Dedifferentiated amniotic fluid mesenchymal stem cell (primary cell): Measurements from ENCODE around the gene PARD3B.

Experiments used
- DNase-seq: peaks from one replicate; pipeline ENCODE4 v3.0.0-alpha.2; 2016; ENCODE audit errors: extremely low spot score

PARD3B gene

DNA sequence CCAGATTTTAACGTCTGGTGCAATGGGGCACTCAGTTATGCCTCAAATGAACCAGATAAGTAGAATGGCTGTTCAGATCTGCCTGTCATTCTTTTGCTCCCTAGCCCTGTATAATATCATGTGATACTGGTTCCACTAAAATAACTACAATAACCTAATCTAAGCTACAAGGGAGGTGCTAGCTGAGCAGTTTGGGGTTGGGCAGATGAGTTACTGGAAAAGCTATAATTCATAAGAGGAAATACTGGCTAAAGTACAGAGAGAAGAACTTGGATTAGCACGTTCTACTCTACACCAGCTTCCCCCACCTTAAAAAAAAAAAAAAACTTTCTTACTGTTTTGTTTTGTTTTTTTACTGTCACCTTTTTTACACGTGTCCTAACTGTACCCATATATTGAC is 953.7 kb downstream of the PARD3B start:
- DNase-seq, result no peak

DNA sequence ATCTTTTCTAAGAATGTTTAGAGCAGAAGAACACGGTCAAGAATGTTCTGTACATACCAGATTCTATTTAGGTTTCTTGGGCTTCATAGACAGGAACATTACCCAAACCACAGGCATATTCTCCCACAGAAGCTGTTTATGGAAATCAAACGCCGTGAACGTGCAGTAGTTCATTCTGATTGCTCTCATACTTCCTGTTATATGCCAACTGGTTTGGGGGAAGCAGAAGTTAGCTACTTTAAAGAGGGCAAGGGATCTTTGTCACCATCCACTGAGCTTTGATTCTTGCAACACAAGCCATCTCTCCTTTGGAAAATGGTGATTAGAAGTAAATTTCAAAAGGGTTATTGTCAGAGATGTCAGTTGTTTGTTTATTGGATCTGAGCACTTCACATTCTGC is 954.8 kb downstream of the PARD3B start:
- DNase-seq, result no peak

DNA sequence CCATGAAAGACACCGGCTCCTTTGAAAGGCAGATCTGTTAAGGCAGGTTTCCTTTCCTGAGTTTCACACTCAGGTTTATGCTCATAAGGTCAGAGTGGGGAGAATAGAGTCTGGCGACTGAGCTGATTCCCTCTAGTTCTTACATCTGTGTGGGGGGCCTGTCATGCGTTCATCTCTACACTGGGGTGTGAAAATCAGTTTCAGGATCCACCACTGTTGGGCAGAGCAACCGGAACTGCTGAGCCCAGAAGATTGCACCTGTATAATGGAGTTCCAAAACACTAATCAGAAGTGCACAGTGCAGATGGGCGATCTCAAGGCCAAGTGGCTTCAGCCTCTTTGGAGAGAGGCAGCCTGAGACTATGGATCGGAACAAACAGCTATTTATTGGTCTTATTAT is 955.7 kb downstream of the PARD3B start:
- DNase-seq, result no peak

DNA sequence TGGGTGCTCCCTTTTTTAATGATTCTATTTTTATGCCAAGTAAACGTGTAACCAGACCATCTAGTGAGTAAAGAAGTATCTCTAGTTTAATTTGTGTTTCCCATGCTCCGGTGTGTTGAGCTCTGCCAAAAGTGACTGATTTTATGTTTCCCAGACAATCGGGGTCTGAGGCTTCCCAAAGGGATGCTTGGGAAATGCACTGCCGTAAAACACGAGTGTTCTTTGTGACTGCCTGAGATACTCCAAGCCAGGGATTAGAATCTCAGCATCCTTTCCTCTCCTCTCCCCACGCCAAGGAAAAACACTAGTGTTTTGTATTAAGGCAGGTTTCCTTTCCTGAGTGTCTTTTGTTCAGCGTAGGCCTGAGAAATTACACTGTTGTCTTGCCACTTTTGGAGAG is 956.6 kb downstream of the PARD3B start:
- no peak for DNase-seq

DNA sequence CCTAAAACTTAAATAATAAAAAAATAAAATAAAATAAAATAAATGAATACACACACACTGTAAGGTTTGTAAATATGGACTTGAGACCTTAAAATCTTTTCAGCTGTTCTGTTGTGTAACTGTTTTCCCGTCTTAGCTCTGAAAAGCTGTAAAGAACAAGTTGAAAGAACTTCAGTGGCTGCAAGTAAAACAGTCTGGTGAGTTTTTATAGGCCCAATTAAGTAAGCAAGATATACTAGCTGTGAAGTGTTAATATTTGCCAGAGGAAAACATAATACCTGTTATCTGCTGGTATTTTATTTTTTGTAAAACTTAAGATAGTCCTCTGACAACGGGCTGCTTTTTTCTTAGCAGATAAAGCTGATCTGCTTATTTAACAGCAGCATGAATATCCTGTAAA is 960.1 kb downstream of the PARD3B start:
- no peak for DNase-seq

DNA sequence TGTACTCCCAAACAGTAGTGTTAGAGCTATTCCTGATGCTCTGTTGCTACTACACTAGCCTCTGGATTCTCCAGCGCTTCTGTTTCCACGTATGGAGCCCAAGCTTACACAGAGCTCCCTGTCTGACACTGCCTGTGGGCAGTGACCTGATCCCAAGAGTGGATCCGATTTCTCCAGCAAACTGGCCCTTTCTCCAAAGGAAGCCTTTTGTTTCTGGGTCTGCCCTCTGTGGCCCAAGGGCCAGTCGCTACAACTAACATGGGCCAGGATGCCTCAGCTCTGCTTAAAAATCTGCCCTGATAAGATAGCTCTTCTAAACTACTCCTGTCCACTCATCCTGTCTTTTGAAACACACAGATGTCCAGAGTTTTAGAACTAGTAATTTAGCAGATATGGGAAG is 964.4 kb downstream of the PARD3B start:
- no peak for DNase-seq

DNA sequence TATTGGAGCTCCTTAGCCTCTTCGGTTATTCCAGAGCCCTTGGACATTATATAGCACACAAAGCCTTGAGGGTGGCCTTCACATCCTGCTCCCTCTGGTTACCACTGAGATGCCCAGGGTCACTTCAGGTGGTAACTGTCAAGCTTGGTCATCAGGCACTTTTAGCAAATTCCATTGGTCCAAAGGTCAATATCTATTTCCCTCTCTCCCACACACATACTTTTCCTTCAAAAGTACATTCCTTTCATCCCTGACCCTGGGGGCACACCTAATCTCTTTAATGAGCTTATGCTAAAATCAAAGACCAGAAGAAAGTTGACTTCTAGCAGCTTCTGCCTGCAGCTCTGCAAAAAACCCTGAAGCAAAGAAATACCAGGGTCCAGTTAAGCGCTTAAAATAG is 965.1 kb downstream of the PARD3B start:
- no peak for DNase-seq

DNA sequence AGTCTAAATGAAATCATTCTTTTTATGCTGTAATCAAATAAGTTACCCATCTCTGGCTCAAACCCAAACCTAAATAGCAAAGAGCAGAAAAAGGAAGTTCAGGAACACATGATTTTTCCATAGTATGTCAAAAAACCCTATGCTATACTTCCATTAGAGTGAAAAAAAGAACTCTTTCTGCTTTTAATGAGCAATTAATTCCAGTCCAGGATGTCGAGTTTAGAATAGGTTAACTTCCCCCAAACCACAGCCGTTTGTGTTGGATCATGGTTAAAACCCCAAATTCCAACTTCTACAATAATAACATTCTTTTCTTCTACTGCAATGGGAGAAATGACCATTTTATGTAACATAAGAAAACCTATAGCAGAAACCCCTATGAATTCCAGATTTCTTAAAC is 965.9 kb downstream of the PARD3B start:
- DNase-seq, result peak; percentile 38

DNA sequence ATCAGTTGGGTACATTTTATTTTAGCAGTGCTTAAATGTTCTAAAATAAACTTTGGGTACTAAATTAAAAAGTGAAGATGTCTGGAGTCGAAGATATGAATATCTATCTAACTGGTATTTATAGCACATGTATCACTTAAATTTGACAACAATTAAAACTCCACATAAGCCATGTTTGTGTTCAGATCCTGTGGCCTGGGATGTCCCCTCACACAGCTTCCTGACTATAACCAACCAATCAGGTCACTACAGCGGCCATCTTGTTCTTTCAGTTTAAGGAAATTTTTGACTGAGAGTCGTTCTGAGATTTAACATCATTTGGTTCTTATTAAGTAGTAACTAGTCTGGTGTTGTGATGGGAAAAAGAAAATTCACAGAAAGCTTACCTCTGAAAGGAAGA is 966.4 kb downstream of the PARD3B start:
- no peak for DNase-seq

DNA sequence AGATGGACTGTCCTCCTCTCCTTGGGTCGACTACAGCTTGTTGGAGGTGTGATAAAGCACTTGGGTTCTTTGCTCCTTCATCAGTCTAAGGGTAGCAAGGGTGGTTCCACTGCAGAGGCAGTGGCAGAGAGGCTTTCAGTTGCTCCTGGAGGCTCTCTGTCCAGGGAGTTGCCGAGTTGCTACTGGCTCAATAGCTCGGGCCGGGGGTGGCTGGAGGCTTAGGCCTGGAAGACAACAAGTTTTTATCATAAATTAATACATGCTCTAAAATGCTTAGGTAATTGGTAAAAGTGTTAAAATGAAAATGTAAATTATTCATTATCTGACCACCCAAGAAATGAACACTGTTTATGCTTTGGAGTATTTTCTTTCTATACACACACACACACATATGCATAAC is 975.0 kb downstream of the PARD3B start:
- no peak for DNase-seq

DNA sequence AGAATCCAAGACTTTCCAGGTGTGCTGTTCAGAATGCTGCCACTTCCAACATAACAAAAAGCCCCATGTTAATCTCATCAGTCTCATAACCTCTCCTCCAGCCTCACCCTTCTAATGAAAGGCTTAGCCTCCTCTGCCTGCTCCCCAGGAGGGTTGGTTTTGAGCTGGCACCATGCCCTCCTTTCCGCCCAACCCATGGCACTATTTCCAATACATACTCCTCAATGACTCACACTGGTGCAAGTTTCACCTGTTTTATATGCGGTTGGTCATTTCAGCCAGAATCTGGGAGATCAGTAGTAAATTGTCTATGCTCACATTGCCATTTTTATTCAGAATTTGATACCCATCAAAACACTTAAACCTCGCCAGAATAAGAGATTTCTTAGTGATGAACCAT is 979.4 kb downstream of the PARD3B start:
- DNase-seq, result no peak

DNA sequence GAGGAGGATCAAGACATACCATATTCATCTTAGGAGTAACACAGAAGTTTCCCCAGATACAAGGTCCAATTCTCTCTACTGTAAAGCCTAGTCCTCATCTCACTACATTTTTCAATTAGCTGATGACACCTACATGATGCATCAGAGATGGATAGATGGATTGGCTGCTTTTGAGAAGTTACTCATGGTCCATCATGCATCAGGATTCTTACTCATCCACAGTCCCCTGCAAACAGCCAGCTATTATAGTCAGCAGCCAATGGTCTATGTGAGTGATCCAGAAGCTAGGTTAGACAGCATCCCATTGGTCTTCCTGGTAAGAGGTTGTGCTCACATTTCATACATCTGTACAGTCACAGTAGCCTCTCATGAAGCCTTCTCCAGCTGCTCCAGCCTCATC is 982.5 kb downstream of the PARD3B start:
- DNase-seq, result no peak

DNA sequence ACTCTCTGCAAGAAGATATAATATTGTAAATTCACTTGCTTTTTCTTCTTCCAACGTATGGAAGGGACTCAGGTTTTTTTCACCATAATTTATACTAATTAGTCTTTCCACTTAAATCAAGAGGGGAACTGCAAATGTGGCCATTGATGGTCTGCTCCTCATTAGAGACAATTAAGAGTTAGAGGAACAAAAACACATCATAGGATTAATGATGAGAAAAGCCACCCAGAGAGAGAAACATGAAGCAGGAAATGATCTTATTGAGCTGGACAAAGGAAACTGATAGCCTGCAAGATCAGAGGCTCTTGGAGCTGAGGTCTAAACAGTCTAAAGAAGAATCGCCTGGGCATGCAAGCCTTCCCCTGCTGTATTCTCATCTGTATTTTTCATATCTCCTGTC is 985.8 kb downstream of the PARD3B start:
- DNase-seq, result no peak

DNA sequence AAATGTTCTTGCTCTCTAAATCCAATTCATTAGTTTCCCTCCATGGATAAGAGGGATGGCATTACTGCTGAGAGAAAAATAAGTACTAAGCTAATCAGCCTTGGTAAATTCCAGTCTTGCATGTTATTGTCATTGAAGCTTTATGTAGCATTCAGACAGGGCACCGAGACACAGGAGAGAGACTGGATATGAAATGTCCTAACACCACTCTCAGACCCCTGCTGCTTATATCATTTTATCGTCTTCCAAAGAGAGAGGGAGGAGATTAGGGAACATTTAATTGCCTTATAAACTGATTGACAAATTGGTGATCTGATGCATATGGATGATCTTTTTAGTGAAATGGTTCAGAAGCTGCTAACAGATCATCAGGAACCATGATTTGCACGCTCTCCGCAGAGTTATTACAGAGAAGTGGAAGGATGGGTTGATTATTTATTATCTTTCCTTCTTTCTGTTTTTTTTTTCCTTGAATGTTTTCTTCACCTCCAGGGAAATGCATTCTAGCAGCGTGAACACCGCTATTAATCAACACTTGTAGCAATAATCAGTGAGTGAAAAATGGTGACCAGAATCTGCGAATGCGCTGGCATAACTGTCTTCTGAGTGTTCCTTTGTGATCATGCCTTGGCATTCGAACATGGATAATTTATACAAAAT is 986.3 kb downstream of the PARD3B start:
- no peak for DNase-seq

DNA sequence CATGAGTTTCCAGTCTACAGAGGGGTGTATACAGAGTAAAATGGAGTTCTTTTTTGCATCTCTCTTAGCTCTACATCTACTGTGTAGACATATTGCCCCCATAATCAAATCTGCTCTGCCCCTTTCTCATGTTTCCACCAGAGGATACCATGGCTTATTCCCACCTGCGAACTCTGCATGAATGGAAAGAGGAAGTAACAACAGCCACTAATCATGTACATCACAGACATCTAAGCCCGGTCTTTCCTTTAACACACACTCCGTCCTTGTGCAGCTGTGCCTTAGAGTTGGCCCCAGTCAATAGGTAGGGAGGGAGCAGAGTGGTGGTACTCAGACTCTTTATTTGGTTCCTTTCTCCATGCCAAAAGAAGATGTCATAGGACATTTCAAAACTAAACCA is 989.7 kb downstream of the PARD3B start:
- no peak for DNase-seq

DNA sequence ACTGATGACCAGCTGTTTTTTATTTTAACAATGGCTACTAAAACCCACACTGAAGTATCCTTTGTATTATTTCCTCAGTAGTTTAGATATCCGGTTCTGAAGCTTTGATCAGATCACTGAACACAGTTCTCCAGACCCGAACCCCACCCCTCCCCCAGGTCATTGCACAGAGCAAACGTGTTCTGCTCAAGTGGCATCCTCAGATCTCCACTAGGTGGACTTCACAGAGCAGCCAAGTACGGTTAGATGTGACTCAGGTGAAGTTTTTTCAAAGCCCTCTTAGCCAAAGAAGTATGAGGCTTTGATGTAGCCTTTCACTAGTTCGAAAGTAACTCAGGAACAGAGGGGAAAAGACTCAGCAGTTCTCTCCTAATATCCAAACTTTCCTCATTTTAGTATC is 994.3 kb downstream of the PARD3B start:
- DNase-seq, result no peak

DNA sequence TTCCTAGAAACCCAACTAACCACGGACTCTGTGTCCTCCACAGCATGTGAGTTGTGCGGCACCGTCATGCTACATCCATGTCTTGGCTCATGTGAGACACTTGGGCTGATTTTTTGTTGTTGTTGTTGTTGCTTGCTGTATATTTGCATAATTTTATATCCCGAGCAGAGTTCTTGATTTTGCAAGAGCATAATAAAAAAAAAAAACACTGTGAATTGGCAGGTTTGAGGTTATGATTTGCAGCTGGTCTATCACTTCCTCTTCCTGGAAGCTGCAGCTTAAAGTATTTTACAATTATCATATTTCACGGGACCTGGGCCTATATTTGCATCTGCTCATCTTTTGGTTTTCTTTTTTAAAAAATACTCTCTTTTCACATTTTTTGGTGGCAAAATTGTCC is 994.8 kb downstream of the PARD3B start:
- DNase-seq, result no peak

DNA sequence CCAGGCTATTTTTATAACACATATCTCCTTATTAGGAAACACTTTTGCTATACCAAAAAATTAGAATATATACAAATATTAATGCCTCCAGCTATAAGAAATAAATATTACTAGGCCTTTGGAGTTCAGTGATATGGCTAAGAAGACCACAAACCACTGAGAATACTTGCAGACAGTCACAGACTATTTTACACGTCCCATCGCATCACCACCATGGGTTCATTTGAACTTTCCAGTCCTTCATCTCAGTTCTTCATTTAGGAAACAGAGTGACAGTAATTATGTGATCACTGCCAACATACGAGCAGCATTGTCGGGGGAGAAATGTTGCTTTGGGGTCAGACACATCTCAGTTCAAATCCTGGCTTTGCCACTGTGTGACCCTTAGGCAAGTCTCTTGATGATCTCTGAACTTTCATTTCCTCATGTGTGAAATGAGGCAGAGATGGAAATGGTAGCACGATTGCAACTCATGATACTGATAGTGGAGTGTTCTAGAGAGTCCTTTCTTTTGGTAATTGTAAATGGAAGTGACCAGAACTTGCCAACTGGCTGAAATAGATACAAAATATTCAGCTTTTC is 998.1 kb downstream of the PARD3B start:
- DNase-seq, result no peak

DNA sequence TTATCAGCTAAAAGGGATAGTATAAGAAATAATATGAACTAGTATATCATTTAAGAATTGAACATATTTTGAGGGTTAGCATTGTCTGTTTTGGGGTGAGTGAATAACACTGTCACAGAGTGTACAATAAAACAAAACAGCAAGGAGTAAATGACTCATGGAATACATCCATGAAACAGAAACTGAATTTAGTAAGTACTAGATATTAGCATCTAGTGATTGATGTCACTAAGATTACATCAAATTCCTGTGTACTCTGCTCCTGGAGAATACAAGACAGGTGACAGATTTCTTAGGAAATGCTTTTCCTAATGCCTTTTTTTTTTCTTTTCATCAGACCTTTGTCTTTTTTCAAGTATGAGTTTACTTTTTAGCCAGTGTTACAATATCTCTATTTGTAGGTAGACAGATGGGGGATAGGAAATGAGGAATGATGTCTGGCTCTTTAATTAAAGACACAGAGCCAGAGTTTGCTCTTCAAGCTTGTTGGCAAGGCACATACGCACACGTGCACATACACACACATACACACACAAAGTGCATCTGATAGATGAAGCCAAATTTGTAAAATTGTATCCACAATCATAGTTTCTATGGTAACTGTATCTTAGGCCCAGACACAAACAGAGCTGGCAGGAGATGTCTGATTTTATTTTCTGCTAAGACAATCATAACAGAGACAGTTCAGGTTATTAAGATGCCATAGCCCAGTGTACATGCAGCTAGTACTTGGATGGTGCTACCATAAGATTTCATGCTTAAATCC is 998.8 kb downstream of the PARD3B start:
- no peak for DNase-seq

DNA sequence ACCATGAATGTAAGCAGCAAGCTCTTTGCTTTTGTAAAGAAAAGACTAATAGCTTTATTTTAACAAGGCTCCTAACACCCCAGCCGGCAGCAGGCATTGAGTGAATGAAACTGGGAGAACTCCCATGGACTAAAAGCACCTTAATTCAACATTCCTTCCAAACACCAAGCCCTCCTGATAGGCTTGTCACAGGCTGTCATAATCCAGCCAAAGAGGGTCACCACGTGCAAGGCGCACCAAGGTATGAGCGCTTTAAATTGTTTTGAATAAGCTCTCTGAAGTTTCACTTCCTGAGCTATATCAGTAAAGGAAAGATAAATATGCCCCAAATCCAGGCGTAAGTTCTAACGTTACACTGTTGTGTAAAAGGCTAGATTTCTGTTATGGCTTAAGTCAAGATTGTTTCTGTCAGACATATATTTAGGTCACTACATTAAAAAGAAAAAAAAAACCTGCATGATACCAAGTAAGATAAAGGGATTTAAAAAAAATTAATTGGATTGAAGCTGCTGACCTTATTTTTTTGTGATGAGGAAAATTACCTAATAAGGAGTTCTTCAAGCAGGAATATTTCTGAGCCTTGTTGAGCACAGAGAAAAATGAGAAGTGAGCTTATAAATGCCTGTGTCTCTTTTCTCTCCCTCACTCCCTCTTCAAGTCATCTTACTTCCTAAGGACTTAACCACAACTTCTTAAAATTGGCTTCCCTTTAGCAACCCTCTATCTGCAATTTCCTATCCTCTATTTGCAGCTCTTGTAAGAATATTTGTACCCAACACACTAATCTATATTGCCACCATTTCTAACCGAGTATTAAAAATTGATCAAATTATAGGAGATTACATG is 1000.9 kb downstream of the PARD3B start:
- no peak for DNase-seq

DNA sequence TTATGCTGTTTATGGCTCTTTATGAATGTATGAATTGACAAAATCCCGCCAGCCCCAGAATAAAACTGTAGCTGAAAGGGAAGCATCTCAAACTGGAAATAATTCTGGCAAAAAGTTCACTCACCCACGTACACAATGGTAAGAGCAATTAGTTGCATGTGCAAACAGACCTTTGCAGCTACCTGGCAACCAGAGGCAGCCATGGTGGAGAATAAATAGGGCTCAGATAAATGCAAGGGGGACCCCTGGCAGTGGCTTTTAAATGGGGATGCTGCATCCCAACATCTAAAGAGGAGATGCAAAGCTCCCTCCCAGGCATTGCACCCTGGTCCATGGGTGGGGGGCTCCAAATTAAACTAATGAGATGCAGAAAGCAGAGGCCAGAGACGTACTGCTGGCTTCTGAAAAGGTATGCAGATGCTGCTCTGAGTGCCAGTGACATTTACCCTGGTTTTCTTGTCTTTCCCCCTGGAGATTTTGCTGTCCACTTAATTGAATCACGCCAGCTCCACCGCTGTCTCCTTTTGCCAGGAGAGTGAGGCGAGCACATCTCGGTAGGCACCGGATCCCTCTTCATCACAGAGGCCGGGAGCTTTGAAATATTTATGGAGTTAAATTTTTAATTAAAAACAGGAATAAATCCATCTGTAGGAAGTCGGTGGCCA is 1010.4 kb downstream of the PARD3B start:
- no peak for DNase-seq

DNA sequence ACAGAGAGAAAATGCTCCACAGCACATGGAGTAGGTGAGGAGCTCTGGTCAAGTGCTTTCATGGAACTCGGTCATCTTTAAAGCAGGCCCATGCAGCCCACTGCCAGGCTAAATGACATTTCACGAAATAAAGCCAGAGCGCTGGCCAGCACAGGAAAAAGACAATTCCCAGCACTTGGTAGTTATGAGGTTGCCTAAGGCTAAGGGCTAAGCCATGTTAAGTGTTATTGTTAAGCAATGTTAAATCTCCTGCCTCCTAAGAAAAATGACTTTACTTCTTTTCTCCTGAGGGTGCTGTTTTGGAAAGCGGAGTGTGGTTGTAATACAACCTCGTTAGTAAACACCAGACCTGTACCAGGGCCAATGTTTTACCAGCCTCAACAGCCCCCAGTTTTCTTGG is 1011.1 kb downstream of the PARD3B start:
- no peak for DNase-seq
